ENCODE measurements around the gene KIF17. TPM values are rescaled to one million over a fixed set of nuclear protein-coding genes. Genes with fewer than 3 reads are reported as not detected.
A peak's percentile ranks its signal among the peaks of the same experiment; 100 is the strongest.

KIF17 gene
- total RNA-seq, 4 donors from 2014 or later, result 0.80 to 10.3 (median 2.2) TPM

DNA sequence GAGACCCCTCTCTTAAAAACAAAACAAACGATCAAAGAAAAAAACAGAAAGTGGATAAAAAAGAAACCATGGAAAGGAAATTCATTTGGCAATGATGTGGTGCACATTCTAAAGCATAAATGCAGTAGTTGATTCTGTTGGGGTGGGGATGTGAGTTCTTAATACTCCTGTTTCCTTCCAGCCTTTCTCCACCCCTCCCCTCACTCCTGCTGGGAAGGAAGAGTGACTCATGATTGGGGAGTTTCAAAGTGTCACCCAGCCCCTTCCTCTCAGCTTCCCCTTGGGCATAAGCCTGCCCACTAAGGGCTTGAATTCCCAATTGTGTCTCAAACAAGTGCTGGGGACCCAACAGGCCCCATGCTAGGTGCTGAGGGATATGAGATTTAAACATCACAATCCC lies 91.3 kb downstream of the KIF17 start:
- H3K36me3 ChIP-seq, result no peaks in the 10 kb centered on the region
- no peaks in the 10 kb centered on the region for H3K27me3 ChIP-seq
- no peaks in the 10 kb centered on the region for H3K4me1 ChIP-seq
- no peak overlapping the region for H3K4me3 ChIP-seq
- no peak for DNase-seq
- no peak overlapping the region for H3K27ac ChIP-seq
- TF ChIP-seq, protein P1, sequence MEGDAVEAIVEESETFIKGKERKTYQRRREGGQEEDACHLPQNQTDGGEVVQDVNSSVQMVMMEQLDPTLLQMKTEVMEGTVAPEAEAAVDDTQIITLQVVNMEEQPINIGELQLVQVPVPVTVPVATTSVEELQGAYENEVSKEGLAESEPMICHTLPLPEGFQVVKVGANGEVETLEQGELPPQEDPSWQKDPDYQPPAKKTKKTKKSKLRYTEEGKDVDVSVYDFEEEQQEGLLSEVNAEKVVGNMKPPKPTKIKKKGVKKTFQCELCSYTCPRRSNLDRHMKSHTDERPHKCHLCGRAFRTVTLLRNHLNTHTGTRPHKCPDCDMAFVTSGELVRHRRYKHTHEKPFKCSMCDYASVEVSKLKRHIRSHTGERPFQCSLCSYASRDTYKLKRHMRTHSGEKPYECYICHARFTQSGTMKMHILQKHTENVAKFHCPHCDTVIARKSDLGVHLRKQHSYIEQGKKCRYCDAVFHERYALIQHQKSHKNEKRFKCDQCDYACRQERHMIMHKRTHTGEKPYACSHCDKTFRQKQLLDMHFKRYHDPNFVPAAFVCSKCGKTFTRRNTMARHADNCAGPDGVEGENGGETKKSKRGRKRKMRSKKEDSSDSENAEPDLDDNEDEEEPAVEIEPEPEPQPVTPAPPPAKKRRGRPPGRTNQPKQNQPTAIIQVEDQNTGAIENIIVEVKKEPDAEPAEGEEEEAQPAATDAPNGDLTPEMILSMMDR (IDR thresholded peaks at IDR 0.05), result no peak
- no peak for TF ChIP-seq POLR2A (IDR thresholded peaks at IDR 0.05)
- H3K9me3 ChIP-seq, result no peaks in the 10 kb centered on the region

DNA sequence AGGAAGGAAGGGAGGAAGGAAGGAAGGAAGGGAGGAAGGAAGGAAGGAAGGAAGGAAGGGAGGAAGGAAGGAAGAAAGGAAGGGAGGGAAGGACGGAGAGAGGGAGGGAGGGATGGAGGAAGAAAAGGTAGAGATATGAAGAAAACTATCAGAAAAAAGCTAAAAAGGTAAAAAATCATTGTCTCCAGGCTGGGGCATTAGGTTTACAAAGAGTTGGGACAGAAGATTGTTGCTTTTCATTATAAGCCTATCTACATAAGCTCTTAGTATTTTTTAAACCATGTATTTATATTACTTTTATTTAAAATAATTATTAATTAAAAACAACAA lies 91.7 kb downstream of the KIF17 start:
- H3K4me3 ChIP-seq, result no peak overlapping the region
- TF ChIP-seq POLR2A (IDR thresholded peaks at IDR 0.05), result no peak
- TF ChIP-seq, protein P1 (IDR thresholded peaks at IDR 0.05), result no peak
- no peak overlapping the region for H3K27ac ChIP-seq
- no peaks in the 10 kb centered on the region for H3K4me1 ChIP-seq
- no peak for DNase-seq
- H3K36me3 ChIP-seq, result no peaks in the 10 kb centered on the region
- no peaks in the 10 kb centered on the region for H3K9me3 ChIP-seq
- H3K27me3 ChIP-seq, result no peaks in the 10 kb centered on the region

DNA sequence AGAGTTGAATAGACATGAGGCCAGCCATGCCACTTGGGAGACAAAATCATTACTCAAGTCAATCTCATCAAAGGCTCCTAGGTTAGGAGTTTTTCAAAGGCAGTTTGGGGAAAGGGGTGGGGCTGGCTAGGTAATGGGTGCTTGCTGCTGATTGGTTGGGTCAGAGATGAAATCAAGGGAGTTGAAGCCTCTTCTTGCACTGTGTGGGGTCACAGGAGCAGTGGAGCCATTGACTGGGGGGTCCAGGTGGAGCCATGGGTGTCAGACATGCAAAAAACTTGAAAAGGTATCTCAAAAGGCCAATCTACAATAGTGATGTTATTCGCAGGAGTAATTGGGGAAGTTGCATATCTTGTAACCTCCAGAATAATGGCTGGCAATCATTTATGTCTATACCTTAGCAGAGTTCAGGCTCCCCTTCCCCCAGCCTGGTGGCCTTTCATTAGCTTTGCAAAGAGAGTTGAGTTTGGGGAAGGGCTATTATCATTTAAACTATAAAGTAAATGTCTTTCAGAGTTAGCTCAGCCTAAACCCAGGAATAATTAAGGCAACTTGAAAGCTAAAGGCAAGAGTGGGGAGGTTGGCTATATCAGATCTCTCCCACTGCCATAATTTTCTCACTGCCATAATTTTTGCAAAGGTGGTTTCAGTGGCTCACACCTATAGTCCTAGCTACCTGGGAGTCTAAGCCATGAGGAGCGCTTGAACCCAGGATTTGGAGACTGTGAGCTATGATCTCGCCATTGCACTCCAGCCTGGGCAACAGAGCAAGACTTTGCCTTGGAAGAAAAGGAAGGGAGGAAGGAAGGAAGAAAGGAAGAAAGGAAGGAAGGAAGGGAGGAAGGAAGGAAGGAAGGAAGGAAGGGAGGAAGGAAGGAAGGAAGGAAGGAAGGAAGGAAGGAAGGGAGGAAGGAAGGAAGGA lies 92.4 kb downstream of the KIF17 start:
- Histone ChIP-seq H3K4me3 (no peak overlapping the region), H3K4me1 (no peaks in the 10 kb centered on the region), H3K27ac (no peak overlapping the region), H3K9me3 (no peaks in the 10 kb centered on the region), H3K36me3 (no peaks in the 10 kb centered on the region), H3K27me3 (no peaks in the 10 kb centered on the region)
- TF ChIP-seq, protein P1 (IDR thresholded peaks at IDR 0.05), result no peak
- no peak for TF ChIP-seq POLR2A (IDR thresholded peaks at IDR 0.05)
- no peak for DNase-seq

DNA sequence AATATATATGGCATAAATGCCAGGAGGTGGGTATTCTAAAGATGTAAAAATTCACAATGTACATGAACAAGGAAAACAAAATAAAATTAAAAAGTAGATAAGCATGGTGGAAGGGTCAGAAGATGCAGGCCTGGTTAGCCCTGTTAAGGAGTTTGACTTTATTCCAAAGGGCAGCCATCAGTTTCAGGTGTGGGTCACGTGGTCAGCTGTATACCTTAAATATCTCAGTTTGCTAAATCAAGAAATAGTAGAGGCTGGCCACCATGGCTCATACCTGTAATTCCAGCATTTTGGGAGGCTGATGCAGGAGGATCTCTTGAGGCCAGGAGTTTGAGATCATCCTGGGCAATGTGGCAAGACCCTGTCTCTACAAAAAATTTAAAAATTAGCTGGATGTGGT lies 93.1 kb downstream of the KIF17 start:
- no peaks in the 10 kb centered on the region for H3K9me3 ChIP-seq
- no peaks in the 10 kb centered on the region for H3K27me3 ChIP-seq
- no peak overlapping the region for H3K4me3 ChIP-seq
- DNase-seq, result no peak
- no peaks in the 10 kb centered on the region for H3K4me1 ChIP-seq
- TF ChIP-seq, protein P1 (IDR thresholded peaks at IDR 0.05), result no peak
- TF ChIP-seq POLR2A (IDR thresholded peaks at IDR 0.05), result no peak
- no peak overlapping the region for H3K27ac ChIP-seq
- H3K36me3 ChIP-seq, result no peaks in the 10 kb centered on the region

GRCh38 chr1:20621012-20621411 lies 96.8 kb downstream of the KIF17 start:
- DNase-seq, result peak in 1 of 3 donors; percentile 5
- Histone ChIP-seq H3K27me3 (no peaks in the 10 kb centered on the region), H3K4me1 (no peaks in the 10 kb centered on the region), H3K36me3 (no peaks in the 10 kb centered on the region), H3K9me3 (no peaks in the 10 kb centered on the region), H3K4me3 (no peak overlapping the region), H3K27ac (no peak overlapping the region)
- no peak for TF ChIP-seq POLR2A (IDR thresholded peaks at IDR 0.05)
- TF ChIP-seq, protein P1 (IDR thresholded peaks at IDR 0.05), result no peak

Measured in Peyer's patch (tissue), 4 donors.